ENCODE results near the gene SCIMP.

DNA sequence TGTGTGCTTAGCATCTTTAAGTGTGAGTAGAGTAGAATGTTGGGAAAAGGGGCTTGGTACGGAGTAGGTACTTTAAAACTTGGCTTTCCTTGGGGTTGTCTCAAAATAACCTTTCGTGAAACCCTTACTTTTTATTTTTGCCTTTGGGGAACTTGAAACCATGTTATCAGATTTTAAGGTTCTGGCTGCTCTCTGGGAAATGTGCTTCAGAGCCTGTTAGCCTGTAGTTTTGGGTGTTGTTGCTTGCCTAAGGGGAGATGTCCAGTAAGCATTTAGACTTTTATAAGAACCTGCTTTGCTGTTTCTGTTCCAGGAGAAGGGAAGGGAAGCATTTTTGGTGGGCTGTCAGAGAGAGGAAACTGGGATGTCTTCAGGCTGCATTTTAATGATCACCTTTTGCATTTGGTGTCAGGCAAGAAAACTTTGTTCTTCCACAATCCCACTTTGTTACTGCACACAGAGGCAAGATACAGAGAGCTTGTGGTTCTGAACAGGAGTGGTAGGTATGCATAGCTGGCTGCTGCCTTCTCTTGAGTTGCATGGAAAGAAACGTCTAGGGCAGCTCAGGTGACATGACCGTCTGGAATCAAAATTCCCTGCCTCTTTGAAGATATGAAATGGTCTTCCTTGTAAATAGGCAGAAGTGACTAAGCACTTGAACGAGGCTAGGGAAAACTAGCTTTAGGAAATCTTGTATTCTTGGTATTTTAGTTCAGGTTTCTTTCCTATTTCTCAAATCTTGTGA is 49.1 kb upstream of the SCIMP start:
- TF ChIP-seq, protein P1, sequence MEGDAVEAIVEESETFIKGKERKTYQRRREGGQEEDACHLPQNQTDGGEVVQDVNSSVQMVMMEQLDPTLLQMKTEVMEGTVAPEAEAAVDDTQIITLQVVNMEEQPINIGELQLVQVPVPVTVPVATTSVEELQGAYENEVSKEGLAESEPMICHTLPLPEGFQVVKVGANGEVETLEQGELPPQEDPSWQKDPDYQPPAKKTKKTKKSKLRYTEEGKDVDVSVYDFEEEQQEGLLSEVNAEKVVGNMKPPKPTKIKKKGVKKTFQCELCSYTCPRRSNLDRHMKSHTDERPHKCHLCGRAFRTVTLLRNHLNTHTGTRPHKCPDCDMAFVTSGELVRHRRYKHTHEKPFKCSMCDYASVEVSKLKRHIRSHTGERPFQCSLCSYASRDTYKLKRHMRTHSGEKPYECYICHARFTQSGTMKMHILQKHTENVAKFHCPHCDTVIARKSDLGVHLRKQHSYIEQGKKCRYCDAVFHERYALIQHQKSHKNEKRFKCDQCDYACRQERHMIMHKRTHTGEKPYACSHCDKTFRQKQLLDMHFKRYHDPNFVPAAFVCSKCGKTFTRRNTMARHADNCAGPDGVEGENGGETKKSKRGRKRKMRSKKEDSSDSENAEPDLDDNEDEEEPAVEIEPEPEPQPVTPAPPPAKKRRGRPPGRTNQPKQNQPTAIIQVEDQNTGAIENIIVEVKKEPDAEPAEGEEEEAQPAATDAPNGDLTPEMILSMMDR (IDR thresholded peaks at IDR 0.05): no peak
- no peak for TF ChIP-seq POLR2A (IDR thresholded peaks at IDR 0.05)
- TF ChIP-seq EP300 (IDR thresholded peaks at IDR 0.05): no peak

Measured in sigmoid colon (tissue), 4 donors.